Measurements from ENCODE around the gene RAD18. TPM values are rescaled to one million over a fixed set of nuclear protein-coding genes. Genes with fewer than 3 reads are reported as not detected.

RAD18 gene
- polyA plus RNA-seq, 1 of the 3 experiments (the other 2 are of a cell fraction): 5.7 TPM

DNA sequence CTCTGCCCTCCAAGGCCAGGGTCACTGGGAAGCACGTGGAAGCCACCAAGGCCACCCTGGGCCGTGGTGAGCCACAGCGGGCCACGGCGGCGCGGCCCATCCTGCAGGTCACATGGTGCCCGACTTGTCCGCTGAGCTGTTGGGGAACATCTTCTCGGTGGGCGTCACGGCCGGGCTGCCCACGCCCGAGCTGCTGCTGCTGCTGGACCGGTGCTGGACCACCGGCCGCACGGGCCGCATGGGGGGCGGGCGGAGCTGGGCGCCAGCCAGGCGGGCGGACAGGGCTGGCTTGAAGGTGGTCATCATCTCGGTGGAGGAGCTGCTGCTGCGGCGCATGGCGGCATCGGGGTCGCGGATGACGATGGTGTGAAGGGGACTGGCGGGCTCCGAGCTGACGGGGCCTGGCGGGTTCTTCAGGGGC is 22.1 kb upstream of the RAD18 start:
- no peaks in the 10 kb centered on the region for H3K79me2 ChIP-seq (ENCODE audit: insufficient read depth)
- TF ChIP-seq, protein P1, sequence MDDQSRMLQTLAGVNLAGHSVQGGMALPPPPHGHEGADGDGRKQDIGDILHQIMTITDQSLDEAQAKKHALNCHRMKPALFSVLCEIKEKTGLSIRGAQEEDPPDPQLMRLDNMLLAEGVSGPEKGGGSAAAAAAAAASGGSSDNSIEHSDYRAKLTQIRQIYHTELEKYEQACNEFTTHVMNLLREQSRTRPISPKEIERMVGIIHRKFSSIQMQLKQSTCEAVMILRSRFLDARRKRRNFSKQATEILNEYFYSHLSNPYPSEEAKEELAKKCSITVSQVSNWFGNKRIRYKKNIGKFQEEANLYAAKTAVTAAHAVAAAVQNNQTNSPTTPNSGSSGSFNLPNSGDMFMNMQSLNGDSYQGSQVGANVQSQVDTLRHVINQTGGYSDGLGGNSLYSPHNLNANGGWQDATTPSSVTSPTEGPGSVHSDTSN (IDR thresholded peaks at IDR 0.05): no peak
- TF ChIP-seq RXRA (IDR thresholded peaks at IDR 0.05; ENCODE audit: borderline replicate concordance, low read depth): no peak
- TF ChIP-seq YY1 (IDR thresholded peaks at IDR 0.05; ENCODE audit: low read depth): no peak
- no peak for TF ChIP-seq RFX5 (IDR thresholded peaks at IDR 0.05; ENCODE audit: low read length)
- no peak for TF ChIP-seq FOXJ3 (CRISPR knock-in tag; IDR thresholded peaks at IDR 0.05)
- TF ChIP-seq CHD2 (IDR thresholded peaks at IDR 0.05; ENCODE audit: low read length, partially characterized antibody): no peak
- TF ChIP-seq EZH2phosphoT487 (IDR thresholded peaks at IDR 0.05; ENCODE audit: borderline replicate concordance, low read depth): no peak
- WGBS (ENCODE audit: low lambda C conversion rate): no CpG with 5 or more reads among the region's 37 CpGs
- no peaks in the 10 kb centered on the region for H3F3A ChIP-seq (replicated peaks; ENCODE audit: insufficient read depth)
- H3K27me3 ChIP-seq (ENCODE audit: insufficient read depth): no peaks in the 10 kb centered on the region
- no peak overlapping the region for H2AFZ ChIP-seq (ENCODE audit: low read depth)
- no peak overlapping the region for H3K27ac ChIP-seq (ENCODE audit: low read depth in 2 of 2, low read length in 1 of 2)
- H3K9me3 ChIP-seq: no peaks in the 10 kb centered on the region
- no peak overlapping the region for H3K9ac ChIP-seq
- no peak overlapping the region for H3K4me3 ChIP-seq (ENCODE audit: low read depth in 2 of 2, low read length in 1 of 2)
- DNase-seq: no peak
- H3K4me2 ChIP-seq: no peak overlapping the region
- H3K4me1 ChIP-seq (ENCODE audit: control insufficient read depth in 1 of 2, insufficient read depth in 2 of 2, low read depth in 1 of 2, low read length in 1 of 2): peaks cover 0 to 6% of the 10 kb centered on the region in 2 experiments; a peak in 1 of 4 replicates
- no peaks in the 10 kb centered on the region for H4K20me1 ChIP-seq (ENCODE audit: insufficient read depth)
- H3K9me2 ChIP-seq: no peaks in the 10 kb centered on the region
- ChIA-PET CTCF (interaction anchor here (1.1 to 10.5 kb wide), 5 partner anchors 11 to 318 kb away, joined by 4 to 151 read pairs (median 112); no protein-coding TSS in a partner anchor), POLR2A (no interaction called here)
- no peaks in the 10 kb centered on the region for H3K36me3 ChIP-seq (replicated peaks in 1 of 2; ENCODE audit: control insufficient read depth in 1 of 2, insufficient read depth in 2 of 2, low read length in 1 of 2)

DNA sequence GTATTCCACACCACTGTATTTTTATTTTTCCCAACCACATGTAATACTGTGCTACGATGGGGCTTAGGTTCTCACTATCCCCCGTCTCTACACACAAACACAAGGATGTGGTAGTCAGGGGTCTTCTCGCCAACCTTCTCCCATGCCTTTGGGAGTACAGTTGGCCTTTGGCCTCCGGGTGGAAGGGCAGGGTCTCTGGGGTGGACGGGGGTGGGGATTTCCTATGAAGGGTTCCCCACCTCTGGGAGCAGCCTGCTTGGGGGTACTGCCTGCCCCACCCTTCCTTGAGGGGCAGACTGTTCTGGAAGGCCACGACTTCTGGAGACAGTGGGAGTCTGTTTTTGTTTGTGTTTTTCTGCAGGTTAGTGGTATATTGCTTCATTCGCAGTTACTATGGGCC is 21.3 kb upstream of the RAD18 start:
- DNase-seq: no peak
- Histone ChIP-seq H3K4me2 (no peak overlapping the region), H3K9me3 (no peaks in the 10 kb centered on the region), H3F3A (replicated peaks; ENCODE audit: insufficient read depth) (no peaks in the 10 kb centered on the region), H2AFZ (ENCODE audit: low read depth) (no peak overlapping the region), H3K4me1 (ENCODE audit: control insufficient read depth in 1 of 2, insufficient read depth in 2 of 2, low read depth in 1 of 2, low read length in 1 of 2) (peaks cover 0 to 6% of the 10 kb centered on the region in 2 experiments; a peak in 1 of 4 replicates), H3K27me3 (ENCODE audit: insufficient read depth) (no peaks in the 10 kb centered on the region), H4K20me1 (ENCODE audit: insufficient read depth) (no peaks in the 10 kb centered on the region), H3K9ac (no peak overlapping the region), H3K27ac (ENCODE audit: low read depth in 2 of 2, low read length in 1 of 2) (no peak overlapping the region), H3K4me3 (ENCODE audit: low read depth in 2 of 2, low read length in 1 of 2) (no peak overlapping the region), H3K79me2 (ENCODE audit: insufficient read depth) (no peaks in the 10 kb centered on the region), H3K36me3 (replicated peaks in 1 of 2; ENCODE audit: control insufficient read depth in 1 of 2, insufficient read depth in 2 of 2, low read length in 1 of 2) (no peaks in the 10 kb centered on the region), H3K9me2 (no peaks in the 10 kb centered on the region)
- ChIA-PET POLR2A (no interaction called here), CTCF (interaction anchor here (1.2 to 10.5 kb wide), 4 partner anchors 10 to 319 kb away, joined by 3 to 151 read pairs (median 131); no protein-coding TSS in a partner anchor)
- TF ChIP-seq, protein P2, sequence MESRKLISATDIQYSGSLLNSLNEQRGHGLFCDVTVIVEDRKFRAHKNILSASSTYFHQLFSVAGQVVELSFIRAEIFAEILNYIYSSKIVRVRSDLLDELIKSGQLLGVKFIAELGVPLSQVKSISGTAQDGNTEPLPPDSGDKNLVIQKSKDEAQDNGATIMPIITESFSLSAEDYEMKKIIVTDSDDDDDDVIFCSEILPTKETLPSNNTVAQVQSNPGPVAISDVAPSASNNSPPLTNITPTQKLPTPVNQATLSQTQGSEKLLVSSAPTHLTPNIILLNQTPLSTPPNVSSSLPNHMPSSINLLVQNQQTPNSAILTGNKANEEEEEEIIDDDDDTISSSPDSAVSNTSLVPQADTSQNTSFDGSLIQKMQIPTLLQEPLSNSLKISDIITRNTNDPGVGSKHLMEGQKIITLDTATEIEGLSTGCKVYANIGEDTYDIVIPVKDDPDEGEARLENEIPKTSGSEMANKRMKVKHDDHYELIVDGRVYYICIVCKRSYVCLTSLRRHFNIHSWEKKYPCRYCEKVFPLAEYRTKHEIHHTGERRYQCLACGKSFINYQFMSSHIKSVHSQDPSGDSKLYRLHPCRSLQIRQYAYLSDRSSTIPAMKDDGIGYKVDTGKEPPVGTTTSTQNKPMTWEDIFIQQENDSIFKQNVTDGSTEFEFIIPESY (IDR thresholded peaks at IDR 0.05; ENCODE audit: borderline replicate concordance, low read depth): no peak
- no peak for TF ChIP-seq ELF1 (IDR thresholded peaks at IDR 0.05)
- TF ChIP-seq FOSL2 (IDR thresholded peaks at IDR 0.05; ENCODE audit: borderline replicate concordance, low read depth): no peak
- 67% methylated on average over 7 of the region's 7 CpGs for WGBS (ENCODE audit: low lambda C conversion rate)

Measured in SK-N-SH (cell line).